HepG2 (cell line): ENCODE results near the gene KIN. TPM values are rescaled to one million over a fixed set of nuclear protein-coding genes. Genes with fewer than 3 reads are reported as not detected.
A peak's percentile ranks its signal among the peaks of the same experiment; 100 is the strongest.

Experiments used
- BATF2 ChIP-seq: sonication (generic); formaldehyde crosslinking; IDR thresholded peaks from 2 replicates; pipeline ENCODE4 v1.8.0; 2022; ENCODE audit warnings: mild to moderate bottlenecking, missing genetic modification reagents, moderate library complexity
- DMTF1 ChIP-seq: sonication (generic); formaldehyde crosslinking; IDR thresholded peaks from 2 replicates; pipeline ENCODE4 v1.4.0; 2020; ENCODE audit warnings: mild to moderate bottlenecking, missing genetic modification reagents
- FLYWCH1 ChIP-seq: sonication (generic); formaldehyde crosslinking; IDR thresholded peaks from 2 replicates; pipeline ENCODE4 v1.8.1; 2023; ENCODE audit warnings: mild to moderate bottlenecking, missing genetic modification reagents
- GATA4 ChIP-seq: sonication (generic); IDR thresholded peaks from 2 replicates; pipeline ENCODE4 v1.6.1; 2016; ENCODE audit warnings: antibody characterized with exemption, low read depth, borderline replicate concordance
- HINFP ChIP-seq: sonication (generic); formaldehyde crosslinking; IDR thresholded peaks from 2 replicates; pipeline ENCODE4 v1.4.0; 2020; ENCODE audit warnings: low read depth, mild to moderate bottlenecking, missing genetic modification reagents
- MAX ChIP-seq: IDR thresholded peaks from 2 replicates; pipeline ENCODE4 v1.6.1; 2012; ENCODE audit warnings: inconsistent platforms
- NAIF1 ChIP-seq: sonication (generic); formaldehyde crosslinking; IDR thresholded peaks from 2 replicates; pipeline ENCODE4 v1.5.0; 2020; ENCODE audit warnings: mild to moderate bottlenecking, missing genetic modification reagents, borderline replicate concordance
- ZNF142 ChIP-seq: sonication (generic); formaldehyde crosslinking; IDR thresholded peaks from 2 replicates; pipeline ENCODE4 v1.4.0; 2020; ENCODE audit warnings: missing genetic modification reagents
- ZNF350 ChIP-seq: sonication (generic); formaldehyde crosslinking; IDR thresholded peaks from 2 replicates; pipeline ENCODE4 v1.4.0; 2020; ENCODE audit warnings: mild to moderate bottlenecking, low read depth, missing genetic modification reagents, borderline replicate concordance
- ZNF580 ChIP-seq: IDR thresholded peaks from 2 replicates; pipeline ENCODE4 v1.6.1; 2016; ENCODE audit warnings: low read depth, borderline replicate concordance
- ZNF703 ChIP-seq: sonication (generic); formaldehyde crosslinking; IDR thresholded peaks from 2 replicates; pipeline ENCODE4 v1.5.1; 2020; ENCODE audit warnings: missing genetic modification reagents, mild to moderate bottlenecking, moderate library complexity, borderline replicate concordance
- ZNF713 ChIP-seq: sonication (generic); formaldehyde crosslinking; IDR thresholded peaks from 2 replicates; pipeline ENCODE4 v1.4.0; 2020; ENCODE audit warnings: mild to moderate bottlenecking, missing genetic modification reagents
- ZNF772 ChIP-seq: sonication (generic); formaldehyde crosslinking; IDR thresholded peaks from 2 replicates; pipeline ENCODE4 v1.5.0; 2020; ENCODE audit warnings: mild to moderate bottlenecking, missing genetic modification reagents
- ZNF775 ChIP-seq: sonication (generic); formaldehyde crosslinking; IDR thresholded peaks from 2 replicates; pipeline ENCODE4 v1.4.0; 2020; ENCODE audit warnings: missing genetic modification reagents, mild to moderate bottlenecking, moderate library complexity, borderline replicate concordance
- ZNF788 ChIP-seq: sonication (generic); formaldehyde crosslinking; IDR thresholded peaks from 2 replicates; pipeline ENCODE4 v1.5.0; 2020; ENCODE audit warnings: mild to moderate bottlenecking, missing genetic modification reagents, borderline replicate concordance
- ZNF790 ChIP-seq: sonication (generic); formaldehyde crosslinking; IDR thresholded peaks from 2 replicates; pipeline ENCODE4 v1.8.0; 2022; ENCODE audit warnings: missing genetic modification reagents, mild to moderate bottlenecking, borderline replicate concordance
- ZNF792 ChIP-seq: IDR thresholded peaks from 2 replicates; pipeline ENCODE4 v1.6.1; 2016
- polyA plus RNA-seq, 8 experiments: library from polyadenylated mRNA; depleted of rRNA in 3 of 8; stranded (reverse) in 7 of 8; unstranded in 1 of 8; fragments of >200 nt; fragmentation: Illumina TruSeq in 4 of 8; extraction: Trizol in 4 of 8; gene quantifications; 2 replicates each; pipeline versions ENCODE4 v1.2.1 to v1.2.3, GENCODE V29; 2011 to 2016; ENCODE audit warnings: low read depth in 4 of 8, missing spikeins in 1 of 8, mixed read lengths in 1 of 8; ENCODE audit not compliant: insufficient read depth in 1 of 8
- total RNA-seq, 5 experiments: library from RNA; depleted of rRNA; stranded (reverse); fragments of >200 nt; fragmentation: Illumina TruSeq; extraction: Trizol; gene quantifications; 2 replicates each; pipeline ENCODE4 v1.2.3, GENCODE V29; 2016; ENCODE audit warnings: low read depth in 1 of 5

KIN gene
- total and polyA plus RNA-seq, 2 of the 13 experiments (the other 11 are each of a cell fraction or from before 2014, with no cell fraction given): 4.9 to 23.2 TPM

GRCh38 chr10:7818295-7819120, 30.7 kb upstream of the KIN start, which contains the start of gene TAF3 (continued):
- TF ChIP-seq ZNF772 (CRISPR knock-in tag) (peak; percentile 91), MAX (peak; percentile 88), DMTF1 (CRISPR knock-in tag) (no peak), ZNF703 (CRISPR knock-in tag) (no peak), ZNF142 (CRISPR knock-in tag) (0 out of 2 replicates have a peak, but pooled peaks have one; percentile 17), NAIF1 (CRISPR knock-in tag) (peak; percentile 28; the same call in 1 of the 2 replicates), ZNF790 (CRISPR knock-in tag) (no peak; the same call in 1 of the 2 replicates), BATF2 (CRISPR knock-in tag) (no peak), ZNF788 (CRISPR knock-in tag) (peak; percentile 94), HINFP (CRISPR knock-in tag) (0 out of 2 replicates have a peak, but pooled peaks have one; percentile 41), ZNF350 (CRISPR knock-in tag) (0 out of 2 replicates have a peak, but pooled peaks have one; percentile 30), ZNF580 (CRISPR knock-in tag) (peak; percentile 97; the same call in 1 of the 2 replicates), GATA4 (peak; percentile 35; the same call in 1 of the 2 replicates), ZNF792 (peak; percentile 91), ZNF775 (CRISPR knock-in tag) (no peak), FLYWCH1 (CRISPR knock-in tag) (no peak), ZNF713 (CRISPR knock-in tag) (no peak)
